HG03378 (cell line): ENCODE data around the gene SLC13A3.

Source experiments
- ATAC-seq: cut with Tn5 transposase; IDR thresholded peaks from one replicate; pipeline ENCODE4 v1.9.1; 2021; ENCODE audit warnings: mild to moderate bottlenecking, moderate library complexity; ENCODE audit not compliant: unreplicated experiment

Gene SLC13A3

DNA sequence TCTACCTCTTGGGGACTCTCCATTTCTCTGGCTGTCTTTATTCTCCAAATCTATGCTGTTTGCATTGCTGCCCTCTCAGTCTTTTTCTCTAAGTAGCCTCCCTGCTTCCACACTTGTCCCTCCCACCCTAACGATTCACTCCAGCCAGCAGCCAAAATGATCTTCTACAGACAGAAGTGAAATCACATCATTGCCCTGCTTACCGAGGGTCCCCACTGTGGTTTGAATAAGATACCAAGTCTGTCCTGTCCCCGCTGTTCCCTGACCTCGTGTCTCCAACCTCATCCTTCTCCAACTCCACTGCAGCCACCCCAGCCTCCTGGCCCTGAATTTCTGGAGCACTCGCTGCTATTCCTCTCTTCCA is 89.3 kb downstream of the SLC13A3 start:
- ATAC-seq: no peak

DNA sequence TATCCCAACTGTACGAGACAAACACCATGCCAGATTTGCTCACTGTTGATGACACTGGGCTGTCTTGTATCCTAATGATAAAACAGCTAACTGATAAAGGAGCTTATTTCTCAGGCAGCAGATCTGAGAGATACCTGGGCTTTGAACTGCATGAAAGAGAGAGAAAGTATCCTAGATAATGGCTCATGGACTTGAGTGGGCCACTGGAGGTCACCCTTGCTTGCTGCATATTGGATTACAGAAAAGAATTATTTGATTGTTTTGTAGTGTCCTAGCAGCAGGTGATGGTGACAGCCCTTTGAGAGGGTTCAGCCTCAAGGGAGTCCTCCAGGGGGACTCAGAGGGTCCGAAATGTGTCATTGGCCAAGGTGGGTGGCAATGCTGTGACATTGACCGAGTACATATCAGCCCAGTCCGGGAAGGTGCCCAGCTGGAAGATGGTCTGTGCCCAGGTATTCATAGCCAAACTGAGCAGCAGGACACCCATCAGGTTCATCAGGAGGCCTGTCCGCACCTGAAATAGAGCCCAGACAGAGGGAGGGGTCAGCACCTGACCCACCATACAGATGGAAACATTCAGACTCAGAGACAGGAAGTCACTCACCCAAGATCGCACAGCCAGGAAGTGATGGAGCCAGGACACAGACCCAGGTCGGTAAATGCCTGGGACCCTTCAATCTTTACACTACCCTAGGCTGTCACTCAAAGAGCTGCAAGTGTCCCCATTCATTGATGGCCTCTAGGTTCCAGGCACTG is 91.4 kb downstream of the SLC13A3 start:
- no peak for ATAC-seq

DNA sequence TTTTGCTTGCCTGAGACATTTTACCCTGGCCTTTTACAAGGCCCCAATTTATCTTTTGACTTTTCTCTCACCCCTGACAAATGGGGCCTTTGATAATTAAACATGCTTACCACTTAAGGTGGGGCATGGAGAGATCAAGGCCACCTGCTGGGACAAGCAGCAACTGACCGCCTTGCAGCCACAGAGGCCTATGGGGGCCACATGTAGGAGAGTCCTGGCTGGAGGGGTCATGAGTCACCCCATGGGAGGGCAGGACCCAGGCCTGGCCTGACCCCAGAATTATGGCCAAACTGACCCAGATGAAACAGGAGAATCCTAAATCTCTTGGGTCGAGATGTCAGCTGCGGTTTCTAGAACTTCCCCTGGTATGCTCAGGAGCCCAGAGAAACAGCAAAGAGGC is 92.3 kb downstream of the SLC13A3 start:
- no peak for ATAC-seq

DNA sequence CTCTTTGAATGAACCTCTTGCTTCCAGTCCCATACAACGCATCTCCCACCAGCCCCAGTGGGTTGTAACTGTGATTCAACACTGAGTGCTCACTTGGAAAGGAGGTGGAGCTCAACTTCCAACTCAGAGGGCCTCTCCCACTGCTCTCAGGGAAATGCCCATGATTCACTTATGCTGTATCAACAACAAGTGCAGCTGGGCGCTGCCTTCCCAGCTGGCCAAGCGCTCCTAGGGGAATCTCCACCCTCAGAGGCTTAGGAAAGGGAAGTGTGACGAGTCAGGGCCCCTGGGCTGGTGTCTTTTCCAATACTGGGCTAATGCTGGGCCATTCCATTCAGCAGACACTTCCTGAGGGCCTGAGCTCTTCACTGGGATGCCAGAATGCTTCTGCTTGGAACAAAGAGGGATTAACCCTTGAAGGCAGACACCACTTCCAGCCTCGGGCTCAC is 92.7 kb downstream of the SLC13A3 start:
- ATAC-seq: no peak

DNA sequence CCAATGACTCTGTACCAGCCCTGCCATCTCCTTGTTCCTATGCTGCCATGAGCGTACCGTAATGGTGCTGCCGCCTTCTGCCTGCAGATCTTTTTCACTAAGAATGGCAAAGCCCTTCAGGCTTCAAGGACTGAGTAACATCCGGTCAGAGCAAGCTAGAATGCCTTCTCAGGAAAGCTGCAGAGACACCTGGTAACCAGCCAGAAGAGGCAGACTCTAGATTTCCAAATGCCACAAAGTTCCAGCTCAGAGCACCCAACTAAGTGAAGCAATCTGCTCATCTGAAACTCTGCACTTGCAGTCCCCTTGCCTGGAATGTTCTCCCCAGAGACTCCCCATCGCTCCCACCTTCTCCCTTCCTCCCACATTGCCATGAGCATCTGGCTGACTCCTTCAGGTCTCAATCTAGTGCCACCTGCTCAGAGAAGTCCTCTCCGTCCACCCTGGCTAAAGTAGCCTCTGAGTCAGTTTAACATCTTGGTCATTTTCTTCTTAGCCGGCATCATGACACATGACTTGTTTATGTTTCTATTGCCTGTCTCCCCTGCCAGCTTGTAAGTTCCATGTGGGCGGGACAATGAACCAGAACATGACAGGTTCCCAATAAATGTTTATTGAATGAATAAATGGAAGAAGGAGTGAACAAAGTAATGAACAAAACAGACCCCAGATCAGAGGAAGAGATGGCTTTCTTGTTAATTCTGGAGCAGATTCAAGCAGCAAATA is 93.9 kb downstream of the SLC13A3 start:
- no peak for ATAC-seq

DNA sequence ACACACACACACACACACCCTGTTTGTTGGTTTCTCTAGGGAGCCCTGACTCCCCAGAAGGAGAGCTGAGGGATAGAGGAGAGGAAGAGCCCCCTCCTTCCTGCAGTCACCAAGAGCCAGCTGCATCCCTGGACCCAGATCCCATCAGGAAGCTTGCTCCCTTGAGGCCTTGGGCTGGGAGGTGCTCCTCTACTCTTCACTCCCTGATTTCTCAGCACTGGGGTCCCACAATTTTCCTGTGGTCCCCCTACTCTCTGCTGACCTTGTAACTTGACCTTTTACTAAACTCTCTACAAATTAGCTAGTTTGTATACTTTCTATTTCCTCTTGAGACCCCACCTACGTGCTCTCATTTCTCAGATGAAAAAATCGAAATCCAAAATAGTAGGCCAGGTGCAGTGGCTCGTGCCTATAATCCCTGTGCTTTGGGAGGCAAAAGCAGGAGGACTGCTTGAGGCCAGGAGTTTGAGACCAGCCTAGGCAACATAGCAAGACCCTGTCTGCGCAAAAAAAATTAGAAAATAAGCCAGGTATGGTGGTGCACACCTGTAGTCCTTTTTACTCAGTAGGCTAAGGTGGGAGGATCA is 95.8 kb downstream of the SLC13A3 start:
- no peak for ATAC-seq

DNA sequence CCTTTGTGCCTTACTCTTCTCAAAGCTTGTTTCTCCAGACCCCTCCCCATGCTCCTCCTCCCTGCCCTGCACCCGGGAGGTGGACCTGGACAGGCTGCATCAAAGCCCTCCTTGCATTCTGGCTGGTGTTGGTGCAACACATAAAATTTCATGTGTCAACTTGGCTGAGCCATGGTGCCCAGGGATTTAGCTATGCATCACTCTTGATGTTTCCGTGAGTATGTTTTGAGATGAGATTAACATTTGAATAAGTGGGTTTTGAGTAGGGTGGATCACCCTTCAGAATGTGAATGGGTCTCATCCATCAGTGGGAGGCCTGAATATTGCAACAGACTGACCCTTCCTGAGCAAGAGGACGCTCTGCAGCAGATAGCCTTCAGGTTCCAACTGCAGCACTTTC is 96.4 kb downstream of the SLC13A3 start:
- no peak for ATAC-seq

DNA sequence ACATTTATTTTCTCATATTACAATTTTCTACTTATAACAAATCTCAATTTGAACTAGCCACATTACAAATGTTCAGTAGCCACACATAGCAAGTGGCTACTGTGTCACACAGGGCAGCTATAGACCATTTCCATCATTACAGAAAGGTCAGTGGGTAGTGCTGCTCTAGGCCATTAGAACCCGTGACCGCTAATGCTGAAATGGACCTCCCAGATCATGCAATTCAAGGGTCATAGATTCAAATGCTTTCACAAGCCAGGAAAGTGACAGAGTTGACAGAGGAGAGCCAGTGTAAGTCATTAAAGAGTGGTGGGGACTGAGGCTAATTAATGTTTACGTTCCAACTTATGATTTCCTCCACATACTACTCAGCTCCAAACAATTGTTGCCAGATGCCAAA is 97.3 kb downstream of the SLC13A3 start:
- ATAC-seq: no peak

DNA sequence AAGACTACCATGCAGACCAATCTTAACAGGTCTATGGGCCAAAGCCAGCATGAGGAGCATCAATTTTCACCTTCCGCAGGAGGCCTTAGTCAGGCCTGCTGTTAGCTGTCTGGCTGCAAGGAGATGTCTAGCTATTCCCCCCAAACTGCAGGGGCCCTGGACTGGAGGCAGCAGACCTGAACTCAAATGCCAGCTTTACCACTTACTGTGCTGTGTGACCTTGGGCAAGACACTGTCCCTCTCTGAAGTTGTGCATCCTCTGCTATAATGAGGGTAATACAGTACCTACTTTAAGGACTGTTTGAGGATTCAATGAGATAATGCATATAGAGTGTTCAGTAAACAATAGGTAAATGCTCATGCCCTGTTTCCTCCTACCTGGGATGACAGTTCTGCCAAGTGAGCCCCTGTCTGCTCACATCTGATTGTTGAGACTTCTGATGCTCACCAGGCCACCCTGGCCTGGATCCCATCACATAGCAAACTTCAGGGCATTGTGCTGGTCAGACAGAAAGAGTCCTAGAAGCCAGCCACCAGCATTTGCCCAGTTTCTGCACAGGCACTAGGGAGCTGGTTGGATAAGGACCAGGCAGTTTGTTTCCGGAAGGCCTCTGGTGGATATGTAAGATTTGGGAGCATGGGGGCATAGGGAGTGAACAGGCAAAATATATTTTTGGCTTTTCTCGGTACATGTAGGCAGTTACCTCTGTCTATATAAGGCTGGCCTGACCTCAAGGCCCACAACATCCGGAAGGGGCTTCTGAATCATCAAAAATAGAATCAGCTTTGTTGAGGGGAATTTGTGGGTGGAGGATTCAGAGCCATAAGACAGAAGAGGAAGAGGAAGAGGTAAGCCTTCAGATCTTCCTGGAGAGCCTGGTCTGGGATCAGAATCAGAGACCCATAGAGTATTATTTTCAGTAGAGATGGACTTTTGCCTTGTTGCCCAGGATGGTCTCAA is 98.5 kb downstream of the SLC13A3 start:
- ATAC-seq: peak; percentile 67

DNA sequence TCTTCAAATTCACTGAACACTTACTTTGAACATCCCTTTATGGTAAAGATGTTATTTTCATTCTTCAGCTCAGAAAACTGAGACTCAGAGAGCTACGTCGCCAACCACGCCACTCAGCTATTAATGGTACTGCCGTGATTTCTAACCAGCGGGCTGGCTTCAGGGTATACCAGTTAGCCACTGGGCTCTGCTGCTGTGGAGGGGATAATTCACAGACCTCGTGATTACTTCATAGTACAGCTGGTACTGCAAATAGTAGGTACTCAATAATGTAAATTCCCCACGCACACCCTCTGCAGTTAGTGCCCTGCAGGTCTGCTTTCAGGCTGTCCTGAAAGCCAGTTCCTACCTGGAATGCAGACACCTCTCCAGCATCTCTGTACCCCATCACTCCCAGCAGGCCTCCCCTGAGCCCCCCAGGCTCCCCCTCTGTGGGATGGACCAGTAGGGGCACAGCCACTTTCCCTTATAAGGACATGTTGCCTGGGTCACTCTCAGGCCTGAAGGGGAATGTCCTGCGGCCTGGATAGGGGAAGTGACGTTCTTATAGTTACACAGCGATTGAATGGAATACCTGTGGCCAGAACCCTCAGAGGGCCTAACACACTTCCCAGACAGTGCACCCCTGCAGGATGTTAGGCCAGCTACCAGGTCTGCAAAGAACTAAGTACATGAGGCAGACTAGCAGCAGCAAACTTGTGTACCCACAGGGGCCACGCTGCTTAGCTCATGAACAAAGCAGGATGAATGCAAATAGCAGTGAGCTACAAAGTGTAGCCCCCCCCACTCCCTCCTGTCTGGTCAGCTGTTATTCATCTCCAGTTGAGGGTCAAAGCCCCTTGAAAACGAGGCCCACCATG is 99.5 kb downstream of the SLC13A3 start:
- ATAC-seq: no peak

DNA sequence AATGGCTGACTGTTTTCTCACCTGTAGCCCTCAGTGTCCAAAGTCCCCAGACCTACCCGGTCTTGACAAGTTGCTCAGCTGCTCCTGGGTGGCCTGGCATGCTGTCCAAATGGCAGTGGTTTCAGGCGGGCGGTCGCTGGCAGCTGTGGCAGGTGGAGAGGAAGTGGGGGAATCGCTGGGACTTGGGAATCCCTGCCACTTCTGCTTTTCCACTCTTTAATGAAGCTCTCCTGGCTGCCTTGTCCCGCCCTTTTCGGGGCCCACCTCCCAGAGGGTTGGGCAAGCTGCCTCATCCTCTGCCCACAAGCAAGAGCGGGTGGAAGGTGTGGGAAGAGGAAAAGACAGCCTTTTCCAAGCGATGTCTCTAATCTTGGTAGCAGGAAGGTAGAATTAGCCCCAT is 100.8 kb downstream of the SLC13A3 start, which contains the start of gene OCSTAMP:
OCSTAMP (minus strand) TSS at position 194 of the 400 bp plus-strand sequence; CDS start at position 100, 94 bp downstream.
- ATAC-seq: no peak

DNA sequence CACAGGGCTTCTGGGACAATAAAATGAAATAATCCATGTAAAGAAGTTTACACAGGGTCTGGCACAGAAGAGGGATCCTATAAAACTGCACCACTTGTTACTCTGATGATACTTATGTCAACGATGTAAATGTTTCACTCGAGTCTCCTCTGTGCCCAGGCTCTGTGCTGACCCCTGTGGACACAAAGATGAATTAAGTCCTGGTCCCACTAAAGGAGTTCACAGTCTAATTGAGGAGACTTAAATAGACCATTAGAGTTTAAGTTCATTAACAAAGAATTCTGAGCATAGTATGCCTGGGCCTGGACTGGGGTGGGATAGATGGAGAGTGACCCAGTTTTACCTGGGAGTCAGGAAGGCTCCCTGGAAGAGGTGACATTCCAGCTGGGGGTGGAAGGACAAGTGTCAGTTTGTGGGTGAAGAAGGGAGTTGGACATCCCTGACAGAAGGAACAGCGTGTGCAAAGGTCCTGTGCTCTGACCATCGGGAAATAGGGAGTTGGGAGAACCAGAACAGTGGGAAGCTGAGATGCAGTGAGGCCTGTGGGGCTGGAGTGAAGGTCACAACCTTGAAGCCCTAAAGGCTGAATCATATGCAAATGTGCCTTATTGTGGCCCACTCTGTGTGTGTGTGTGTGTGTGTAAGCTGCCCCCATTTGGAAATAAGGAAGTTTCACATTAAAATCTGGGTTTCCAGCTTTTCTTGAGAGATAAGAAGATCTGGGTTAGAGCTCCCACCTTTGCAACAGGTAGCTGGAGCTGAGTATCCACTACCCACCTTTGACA is 101.9 kb downstream of the SLC13A3 start:
- no peak for ATAC-seq

DNA sequence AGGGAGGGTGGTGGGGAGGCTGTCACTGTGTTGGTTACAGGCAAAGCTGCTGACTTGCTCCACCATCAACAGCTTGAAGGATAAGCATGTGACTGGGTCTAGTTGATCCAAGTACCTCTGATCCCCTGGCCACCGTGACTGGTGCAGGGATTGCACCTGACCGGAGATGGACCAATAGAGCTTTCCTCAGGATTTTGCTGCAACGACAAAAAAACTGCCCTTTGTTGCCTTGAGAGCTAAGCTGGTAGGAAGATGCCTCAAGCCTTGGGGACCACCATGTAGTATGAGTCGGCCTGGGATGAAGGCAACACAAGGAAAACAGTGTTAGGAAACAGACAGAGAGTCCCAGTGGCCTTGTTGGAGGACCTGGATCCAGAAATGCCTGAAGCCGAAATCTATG is 102.6 kb downstream of the SLC13A3 start:
- no peak for ATAC-seq

DNA sequence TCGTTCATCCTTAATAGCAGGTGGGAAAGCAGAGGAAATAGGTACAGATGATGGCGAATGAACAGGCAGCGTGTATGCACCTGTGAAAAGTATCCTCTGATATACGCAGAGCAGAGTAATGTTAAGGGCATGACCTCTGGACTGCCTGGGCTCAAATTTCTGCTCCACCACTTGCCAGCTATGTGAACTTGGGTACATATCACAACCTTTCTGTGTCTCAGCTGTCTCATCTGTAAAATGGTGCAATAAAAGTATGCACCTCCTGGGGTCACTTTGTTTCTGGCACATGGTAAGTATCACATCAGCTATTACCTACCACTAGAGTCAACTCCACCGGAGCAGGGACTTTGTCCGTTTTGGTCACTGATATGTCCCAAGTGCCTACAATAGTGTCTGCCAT is 103.3 kb downstream of the SLC13A3 start:
- no peak for ATAC-seq

DNA sequence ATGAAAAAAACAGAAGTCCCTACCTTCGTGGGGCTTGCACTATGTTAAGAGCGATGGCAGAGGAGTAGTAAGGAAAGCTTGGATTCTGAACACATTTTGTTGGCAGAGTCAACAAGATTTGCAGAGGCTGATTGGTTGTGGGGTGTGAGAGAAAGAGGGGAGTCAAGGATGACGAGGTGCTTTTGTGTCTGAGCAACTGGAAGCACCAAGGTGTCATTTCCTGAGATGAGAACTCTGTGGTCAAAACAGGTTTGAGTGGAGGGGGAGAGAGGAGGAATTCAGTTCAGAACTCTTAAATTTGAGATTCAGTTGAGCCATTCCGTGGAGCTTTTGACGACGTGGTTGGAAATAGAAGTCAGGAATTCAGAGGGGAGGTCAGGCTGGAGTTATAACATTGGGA is 104.3 kb downstream of the SLC13A3 start:
- ATAC-seq: no peak

DNA sequence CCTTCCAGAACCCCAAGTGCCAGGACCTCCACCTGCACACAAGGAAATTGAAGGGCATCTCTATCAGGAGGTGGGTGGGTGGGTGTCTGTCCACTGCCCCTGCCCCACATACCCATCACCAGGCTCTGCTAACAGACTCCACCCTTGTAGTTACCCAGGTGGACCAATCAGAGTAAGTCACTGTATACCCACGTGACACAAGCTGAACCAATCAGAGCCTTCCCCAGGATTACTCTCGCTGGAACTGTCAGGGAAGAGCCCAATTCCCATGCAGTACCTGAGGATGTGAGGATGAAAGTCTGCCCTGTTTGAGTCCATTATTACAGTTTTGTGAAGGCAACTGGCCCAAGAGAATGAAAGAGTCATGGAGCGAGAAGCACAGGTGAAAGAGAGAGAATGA is 105.0 kb downstream of the SLC13A3 start:
- ATAC-seq: no peak

DNA sequence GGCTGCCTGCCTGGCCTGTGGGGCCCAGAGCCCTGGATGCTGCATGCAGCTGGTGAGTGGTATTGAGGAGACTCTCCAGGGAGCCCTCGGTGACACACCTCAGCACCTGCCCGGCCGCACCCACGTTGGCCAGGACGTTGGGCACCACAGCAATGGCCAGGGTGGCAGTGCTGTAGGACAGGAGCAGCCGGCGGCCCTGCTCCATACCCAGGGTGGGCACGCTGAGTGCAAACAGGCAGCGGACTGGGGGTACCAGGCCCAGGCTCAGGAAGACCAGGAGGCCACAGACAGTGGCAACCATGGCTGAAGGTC is 105.5 kb downstream of the SLC13A3 start:
- no peak for ATAC-seq

DNA sequence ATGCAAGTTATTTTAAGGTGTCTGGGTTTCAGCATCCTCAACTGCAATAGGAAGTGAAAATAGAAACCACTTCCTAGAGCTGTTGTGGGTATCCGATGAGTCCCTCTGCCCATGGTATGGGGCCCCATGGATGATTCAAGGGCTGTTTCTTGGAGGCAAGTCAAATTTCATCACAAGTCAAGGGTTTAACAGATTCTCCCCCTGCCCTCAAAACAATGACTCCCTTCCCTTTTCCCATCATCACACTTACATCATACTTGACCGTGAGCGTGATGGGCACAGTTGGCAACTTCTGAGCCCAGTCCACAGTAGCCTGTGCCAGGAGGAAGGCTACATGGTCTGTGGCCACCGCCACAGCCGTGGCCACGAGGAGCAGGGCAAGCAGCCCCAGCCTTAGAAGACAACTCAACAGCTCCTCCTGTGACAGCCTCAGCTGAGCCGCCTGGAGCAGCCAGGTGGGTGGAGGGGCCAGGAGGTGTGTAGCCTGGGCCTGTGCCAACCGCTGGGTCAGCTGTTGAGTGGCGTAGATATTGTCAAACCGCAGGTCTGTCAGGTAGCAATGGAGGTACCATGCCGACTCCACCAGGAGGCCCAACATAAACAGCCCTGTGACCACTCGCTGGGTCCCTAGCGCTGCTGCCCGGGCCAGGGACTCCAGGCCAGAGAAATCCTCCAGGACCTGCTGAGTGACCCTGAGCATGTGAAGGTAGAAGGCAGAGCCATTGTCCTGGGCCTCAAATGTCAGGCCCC is 106.0 kb downstream of the SLC13A3 start:
- no peak for ATAC-seq

DNA sequence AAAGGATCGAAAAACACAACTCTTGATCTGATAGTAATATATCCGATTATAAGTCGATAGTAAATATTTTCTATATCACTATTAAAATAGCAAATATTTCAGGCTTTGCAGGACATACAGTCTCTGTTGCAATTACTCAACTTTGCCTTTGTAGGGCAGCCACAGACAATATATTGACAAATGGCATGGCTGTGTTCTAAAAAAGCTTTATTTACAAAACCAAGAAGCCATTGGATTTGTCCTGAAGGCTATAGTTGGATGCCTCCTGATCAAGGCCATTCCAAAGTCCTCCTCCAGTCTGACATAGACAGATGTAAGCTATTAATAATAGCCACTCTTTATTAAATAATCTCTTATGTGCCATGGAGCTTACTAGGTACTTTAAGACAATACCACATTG is 106.7 kb downstream of the SLC13A3 start:
- ATAC-seq: no peak
